PFSK-1 (cell line): ENCODE measurements around the gene OR52E6.

Experiments
- POLR2AphosphoS5 ChIP-seq: IDR thresholded peaks from 2 replicates; pipeline ENCODE4 v1.6.1; 2012; ENCODE audit warnings: low read depth, mild to moderate bottlenecking, control low read depth, low read length, moderate library complexity
- REST ChIP-seq, 2 experiments: IDR thresholded peaks; 2 replicates each; pipeline versions ENCODE4 v1.6.1 to v1.8.0; 2011 to 2012; ENCODE audit warnings: low read depth in 2 of 2, low read length in 2 of 2, control low read depth in 1 of 2, inconsistent platforms in 1 of 2, mild to moderate bottlenecking in 1 of 2, moderate library complexity in 1 of 2; ENCODE audit not compliant: insufficient read depth in 1 of 2

GRCh38 chr11:5878564-5878963 lies 36.9 kb upstream of the OR52E6 start:
- TF ChIP-seq POLR2AphosphoS5, result no peak
- no peak for TF ChIP-seq REST (IDR thresholded peaks at IDR 0.05; ENCODE audit: insufficient read depth in 1 of 2, low read depth in 2 of 2, low read length in 2 of 2)
